A172 (cell line): ENCODE data around the gene SLC31A1. TPM values are rescaled to one million over a fixed set of nuclear protein-coding genes. Genes with fewer than 3 reads are reported as not detected.

Experiments
- DNase-seq: peaks from one replicate; pipeline ENCODE4 v3.0.0-alpha.2; 2015; ENCODE audit warnings: low spot score
- total RNA-seq: library from RNA; depleted of rRNA; stranded (reverse); fragments of >200 nt; shearing (Covaris generic); gene quantifications from 2 replicates; pipeline ENCODE4 v1.2.3, GENCODE V29; 2014; rRNA removed

The SLC31A1 gene
- 15.3 and 16.2 TPM in 2 replicates for total RNA-seq

GRCh38 chr9:113221003-113221799 lies at the start of gene SLC31A1, which contains the start of gene FKBP15:
Gene SLC31A1, plus strand, starts transcription at chr9:113221544. Its CDS starts 34,605 bp downstream, at chr9:113256149.
Gene FKBP15, minus strand, starts transcription at chr9:113221277. Its CDS starts 34 bp downstream, at chr9:113221243.
- DNase-seq, result peak; percentile 95

- DNase-seq, result no peak
Measured at GRCh38 chr9:113173341-113173740, 48.0 kb upstream of the SLC31A1 start.

- no peak for DNase-seq
Measured at GRCh38 chr9:113176803-113177202, 44.5 kb upstream of the SLC31A1 start.

- DNase-seq, result no peak
Measured at GRCh38 chr9:113177251-113177650, 44.1 kb upstream of the SLC31A1 start.

GRCh38 chr9:113178087-113178486 lies 43.3 kb upstream of the SLC31A1 start:
- no peak for DNase-seq

- DNase-seq, result no peak
Measured at GRCh38 chr9:113179839-113180238, 41.5 kb upstream of the SLC31A1 start.

GRCh38 chr9:113181165-113181564 lies 40.2 kb upstream of the SLC31A1 start:
- no peak for DNase-seq

GRCh38 chr9:113183956-113184488 lies 37.3 kb upstream of the SLC31A1 start:
- DNase-seq, result no peak

GRCh38 chr9:113184539-113184938 lies 36.8 kb upstream of the SLC31A1 start:
- DNase-seq, result no peak

GRCh38 chr9:113185271-113185670 lies 36.1 kb upstream of the SLC31A1 start:
- DNase-seq, result no peak

GRCh38 chr9:113186137-113186755 lies 35.1 kb upstream of the SLC31A1 start:
- DNase-seq, result no peak

- peak; percentile 92 for DNase-seq
Measured at GRCh38 chr9:113187929-113188595, 33.3 kb upstream of the SLC31A1 start.

GRCh38 chr9:113192455-113192854 lies 28.9 kb upstream of the SLC31A1 start:
- no peak for DNase-seq

- DNase-seq, result no peak
Measured at GRCh38 chr9:113199683-113200329, 21.5 kb upstream of the SLC31A1 start.

GRCh38 chr9:113205432-113205831 lies 15.9 kb upstream of the SLC31A1 start:
- DNase-seq, result no peak

- DNase-seq, result no peak
Measured at GRCh38 chr9:113205861-113206260, 15.5 kb upstream of the SLC31A1 start.

GRCh38 chr9:113210815-113211214 lies 10.5 kb upstream of the SLC31A1 start:
- no peak for DNase-seq

GRCh38 chr9:113215132-113215531 lies 6.2 kb upstream of the SLC31A1 start:
- DNase-seq, result no peak

- no peak for DNase-seq
Measured at GRCh38 chr9:113216406-113216805, 4.9 kb upstream of the SLC31A1 start.

GRCh38 chr9:113219186-113219936 lies 2.0 kb upstream of the SLC31A1 start:
- no peak for DNase-seq

- no peak for DNase-seq
Measured at GRCh38 chr9:113219969-113220368, 1.4 kb upstream of the SLC31A1 start.
